Lower lobe of right lung (tissue), 2 donors: ENCODE data around the gene BMP2K. TPM values are rescaled to one million over a fixed set of nuclear protein-coding genes. Genes with fewer than 3 reads are reported as not detected.
"Not testable (repeated sequence)": the region's sequence is repeated elsewhere in the genome, so short reads cannot be mapped to it uniquely, and the experiment has no call there.

Experiments used
- ATAC-seq, 2 donors: fragments of 200-7000 bp; cut with Tn5 transposase; one replicate each; pipeline ENCODE4 v1.9.1; 2020 to 2022; ENCODE audit warnings: mild to moderate bottlenecking in 2 of 2, moderate library complexity in 2 of 2
- DNase-seq: peaks from one replicate; pipeline ENCODE4 v3.0.0-alpha.2; 2020
- H3K27ac ChIP-seq: fragments of 200-600 bp; one replicate; pipeline ENCODE4 v1.8.0; 2022
- H3K27me3 ChIP-seq: fragments of 200-600 bp; one replicate; pipeline ENCODE4 v1.8.0; 2022; ENCODE audit warnings: low read depth
- H3K36me3 ChIP-seq: fragments of 200-600 bp; one replicate; pipeline ENCODE4 v1.8.0; 2022; ENCODE audit warnings: mild to moderate bottlenecking
- H3K4me1 ChIP-seq: fragments of 200-600 bp; one replicate; pipeline ENCODE4 v1.8.0; 2022
- H3K4me3 ChIP-seq: fragments of 200-600 bp; one replicate; pipeline ENCODE4 v1.8.0; 2022; ENCODE audit warnings: mild to moderate bottlenecking
- H3K9me3 ChIP-seq: fragments of 200-600 bp; one replicate; pipeline ENCODE4 v1.8.0; 2022
- CTCF ChIP-seq: fragments of 200-600 bp; IDR thresholded peaks from one replicate; pipeline ENCODE4 v1.8.0; 2022; ENCODE audit warnings: antibody characterized with exemption, mild to moderate bottlenecking
- intact Hi-C: fragments of 100-400 bp; cut with DNase I; formaldehyde crosslinking; loops from one replicate; pipeline ENCODE4 v1.11.0; 2022
- total RNA-seq: library from RNA; stranded (reverse); fragmentation: NEBNext Ultra II Directional; extraction: Animal tissue kit (Norgen Biotek cat#: 25700); gene quantifications from one replicate; pipeline ENCODE4 v1.2.1, GENCODE V29; 2021
- donor health status: DM: no; HTN: yes; CAD: no; lungs with severe emphysema.

The BMP2K gene
- total RNA-seq, 1 donor from 2014 or later: 48.9 TPM

GRCh38 chr4:78788007-78788889 is 12.1 kb downstream of the BMP2K start:
- no peak overlapping the region for H3K27ac ChIP-seq
- no peaks in the 10 kb centered on the region for H3K27me3 ChIP-seq
- intact Hi-C loops: no loop called here
- ATAC-seq (no peak), DNase-seq (no peak)
- no peaks in the 10 kb centered on the region for H3K4me1 ChIP-seq
- no peaks in the 10 kb centered on the region for H3K9me3 ChIP-seq
- H3K4me3 ChIP-seq: no peak overlapping the region
- H3K36me3 ChIP-seq: no peaks in the 10 kb centered on the region
- no peak for TF ChIP-seq CTCF

- DNase-seq, H3K36me3 ChIP-seq, H3K4me1 ChIP-seq, H3K27ac ChIP-seq, H3K9me3 ChIP-seq, H3K27me3 ChIP-seq, ATAC-seq, H3K4me3 ChIP-seq, intact Hi-C loops: not testable (repeated sequence)
These were observed 19.7 kb downstream of the BMP2K start for GRCh38 chr4:78795594-78796416.

- Histone ChIP-seq H3K9me3 (no peaks in the 10 kb centered on the region), H3K4me3 (no peak overlapping the region), H3K4me1 (no peaks in the 10 kb centered on the region), H3K27ac (no peak overlapping the region), H3K36me3 (no peaks in the 10 kb centered on the region), H3K27me3 (no peaks in the 10 kb centered on the region)
- TF ChIP-seq CTCF: no peak
- intact Hi-C loops: no loop called here
- ATAC-seq (no peak), DNase-seq (no peak)
These were observed 20.4 kb downstream of the BMP2K start for GRCh38 chr4:78796526-78796925.

- DNase-seq (no peak), ATAC-seq (no peak)
- Histone ChIP-seq H3K4me1 (no peaks in the 10 kb centered on the region), H3K36me3 (no peaks in the 10 kb centered on the region), H3K4me3 (no peak overlapping the region), H3K9me3 (no peaks in the 10 kb centered on the region), H3K27me3 (no peaks in the 10 kb centered on the region), H3K27ac (no peak overlapping the region)
- TF ChIP-seq CTCF: no peak
- intact Hi-C loops: no loop called here
These were observed 21.7 kb downstream of the BMP2K start for GRCh38 chr4:78797777-78798284.

- H3K4me1 ChIP-seq: no peaks in the 10 kb centered on the region
- no peak overlapping the region for H3K27ac ChIP-seq
- H3K4me3 ChIP-seq: no peak overlapping the region
- TF ChIP-seq CTCF: no peak
- H3K9me3 ChIP-seq: no peaks in the 10 kb centered on the region
- no peak for ATAC-seq
- no peaks in the 10 kb centered on the region for H3K27me3 ChIP-seq
- DNase-seq: no peak
- H3K36me3 ChIP-seq: no peaks in the 10 kb centered on the region
- intact Hi-C loops: no loop called here
These were observed 23.7 kb downstream of the BMP2K start for GRCh38 chr4:78799551-78800495.
